Kidney (tissue), 14 donors: ENCODE measurements around the gene UTY. TPM values are rescaled to one million over a fixed set of nuclear protein-coding genes. Genes with fewer than 3 reads are reported as not detected.

Experiments
- DNase-seq, 5 donors: peaks; one replicate each; pipeline ENCODE4 v3.0.0-alpha.2; 2013 to 2020
- FAIRE-seq: peaks from 2 replicates; lab custom pipeline; 2012; peaks lifted over from hg19 to GRCh38; lab: Jason Lieb, UNC
- H3K27ac ChIP-seq, 2 donors: one replicate each; pipeline ENCODE4 v1.7.0; 2013; ENCODE audit warnings: low read depth in 2 of 2, low read length in 2 of 2, inconsistent platforms in 1 of 2
- H3K27me3 ChIP-seq: one replicate; pipeline ENCODE4 v1.7.1; 2013; ENCODE audit warnings: low read length, inconsistent platforms; ENCODE audit not compliant: control insufficient read depth, insufficient read depth
- H3K36me3 ChIP-seq, 3 donors: one replicate each; pipeline versions ENCODE4 v1.7.0 to v1.7.1; 2013; ENCODE audit warnings: low read length in 3 of 3, control low read depth in 1 of 3, inconsistent platforms in 1 of 3; ENCODE audit not compliant: insufficient read depth in 3 of 3, control insufficient read depth in 2 of 3
- H3K4me1 ChIP-seq, 3 donors: one replicate each; pipeline versions ENCODE4 v1.7.0 to v1.7.1; 2013; ENCODE audit warnings: low read length in 3 of 3, inconsistent platforms in 1 of 3, low read depth in 1 of 3; ENCODE audit not compliant: control insufficient read depth in 2 of 3, insufficient read depth in 2 of 3
- H3K4me3 ChIP-seq, 3 donors: one replicate each; pipeline versions ENCODE4 v1.7.0 to v1.8.1; 2013; ENCODE audit warnings: low read length in 3 of 3, control low read depth in 1 of 3, inconsistent platforms in 1 of 3
- H3K9ac ChIP-seq, 3 donors: one replicate each; pipeline versions ENCODE4 v1.7.0 to v1.7.1; 2013; ENCODE audit warnings: low read length in 3 of 3, control low read depth in 1 of 3, inconsistent platforms in 1 of 3
- H3K9me3 ChIP-seq, 3 donors: one replicate each; pipeline versions ENCODE4 v1.7.0 to v1.7.1; 2013; ENCODE audit warnings: low read length in 3 of 3, control low read depth in 1 of 3, inconsistent platforms in 1 of 3; ENCODE audit not compliant: control insufficient read depth in 2 of 3, insufficient read depth in 1 of 3
- CTCF ChIP-seq: IDR thresholded peaks from 3 replicates; pipeline ENCODE4 v1.5.1; 2012; ENCODE audit warnings: mild to moderate bottlenecking, moderate library complexity, borderline replicate concordance; ENCODE audit not compliant: insufficient read depth; ENCODE audit errors: extremely low read depth
- intact Hi-C: fragments of 100-400 bp; cut with DNase I; formaldehyde crosslinking; loops from one replicate; pipeline ENCODE4 v1.11.1; 2022
- polyA plus RNA-seq: library from polyadenylated mRNA; stranded (reverse); fragments of 350-450 nt; fragmentation: Illumina TruSeq; extraction: RNeasy Lipid Tissue Mini Kit (QIAGEN cat#74804); gene quantifications from one replicate; pipeline ENCODE4 v1.2.3, GENCODE V29; 2014; ENCODE audit warnings: low read depth, low replicate concordance; ENCODE audit not compliant: insufficient read depth
- total RNA-seq: library from RNA; stranded (reverse); fragmentation: NEBNext Ultra II Directional; extraction: Animal tissue kit (Norgen Biotek cat#: 25700); gene quantifications from one replicate; pipeline ENCODE4 v1.2.1, GENCODE V29; 2021
- donor health status: control.
- donor health status: control.
- donor health status: control.
- donor health status: control.
- donor health status: control.
- donor health status: DM: yes; HTN: yes; CAD: no.
- donor health status: Normal renal cell carcinoma (clear cell type).

Gene UTY
- total and polyA plus RNA-seq, 2 donors from 2014 or later: 3.4 TPM; not detected in 1

GRCh38 chrY:13416869-13417661 lies 62.8 kb downstream of the UTY start:
- Histone ChIP-seq H3K9me3 (no peaks in the 10 kb centered on the region), H3K4me1 (peaks cover 0 to 7% (median 2%) of the 10 kb centered on the region in 3 donors), H3K27me3 (no peaks in the 10 kb centered on the region), H3K9ac (no peak overlapping the region), H3K4me3 (no peak overlapping the region), H3K36me3 (no peaks in the 10 kb centered on the region), H3K27ac (no peak overlapping the region)
- no peak for TF ChIP-seq CTCF
- no peak for FAIRE-seq
- intact Hi-C loops: no loop called here
- no peak for DNase-seq

DNA sequence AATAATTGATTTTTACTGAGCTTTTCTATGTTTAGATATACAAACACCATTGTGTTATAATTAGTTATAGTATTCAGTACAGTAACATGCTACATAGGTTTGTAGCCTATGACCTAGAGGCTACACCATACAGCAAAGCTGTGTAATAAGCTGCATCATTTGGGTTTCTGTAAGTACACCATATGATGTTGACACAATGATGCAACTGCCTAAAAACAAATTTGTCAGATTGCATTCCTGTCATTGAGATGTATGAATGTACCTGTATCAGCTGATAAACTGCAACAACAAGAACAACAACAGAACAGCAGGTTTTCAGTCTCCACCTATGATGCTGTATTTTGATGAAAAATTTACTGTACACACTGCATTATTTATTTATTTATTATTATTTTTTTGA lies 64.3 kb downstream of the UTY start:
- H3K27ac ChIP-seq: no peak overlapping the region
- H3K9me3 ChIP-seq: no peaks in the 10 kb centered on the region
- intact Hi-C loops: no loop called here
- FAIRE-seq (no peak), DNase-seq (no peak)
- no peak overlapping the region for H3K4me3 ChIP-seq
- peaks cover 0 to 7% (median 2%) of the 10 kb centered on the region in 3 donors for H3K4me1 ChIP-seq
- H3K36me3 ChIP-seq: no peaks in the 10 kb centered on the region
- H3K9ac ChIP-seq: no peak overlapping the region
- H3K27me3 ChIP-seq: no peaks in the 10 kb centered on the region
- no peak for TF ChIP-seq CTCF

DNA sequence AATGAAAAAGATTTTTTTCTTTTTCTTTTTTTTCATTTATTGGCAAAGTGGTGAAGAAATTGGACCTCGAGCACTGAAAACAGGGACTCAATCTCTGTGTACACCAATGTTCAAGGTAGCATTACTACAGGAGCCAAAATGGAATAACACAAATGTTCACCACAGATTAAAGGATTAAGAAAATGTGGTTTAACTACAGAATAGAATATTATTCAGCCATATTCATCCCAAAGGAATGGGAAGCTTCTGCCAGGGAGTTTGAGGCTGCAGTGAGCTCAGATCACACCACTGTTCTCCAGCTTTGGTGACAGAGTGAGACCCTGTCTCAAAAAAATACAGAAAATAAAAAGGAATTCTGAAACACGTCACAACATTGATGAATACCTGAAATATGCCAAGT lies 81.0 kb downstream of the UTY start:
- intact Hi-C loops: no loop called here
- no peaks in the 10 kb centered on the region for H3K4me1 ChIP-seq
- no peak for TF ChIP-seq CTCF
- H3K9me3 ChIP-seq: no peaks in the 10 kb centered on the region
- no peak overlapping the region for H3K9ac ChIP-seq
- no peaks in the 10 kb centered on the region for H3K27me3 ChIP-seq
- no peak overlapping the region for H3K4me3 ChIP-seq
- H3K36me3 ChIP-seq: no peaks in the 10 kb centered on the region
- no peak overlapping the region for H3K27ac ChIP-seq
- DNase-seq: no peak
- no peak for FAIRE-seq
